DMS153 treated with DMSO at 0.1 percent for 48 hours (cell line): Measurements from ENCODE around the gene SYCE3.
"Not testable (repeated sequence)": the region's sequence is repeated elsewhere in the genome, so short reads cannot be mapped to it uniquely, and the experiment has no call there.

Experiments used
- DNase-seq: peaks from one replicate; lab custom pipeline; 2025; ENCODE audit not compliant: unreplicated experiment; lab: John Stamatoyannopoulos, UW

SYCE3 gene

GRCh38 chr22:50551160-50551752 lies 11.5 kb downstream of the SYCE3 start:
- no peak for DNase-seq

GRCh38 chr22:50550395-50550794 lies 12.3 kb downstream of the SYCE3 start:
- no peak for DNase-seq

GRCh38 chr22:50548921-50549790 lies 13.6 kb downstream of the SYCE3 start:
- no peak for DNase-seq

DNA sequence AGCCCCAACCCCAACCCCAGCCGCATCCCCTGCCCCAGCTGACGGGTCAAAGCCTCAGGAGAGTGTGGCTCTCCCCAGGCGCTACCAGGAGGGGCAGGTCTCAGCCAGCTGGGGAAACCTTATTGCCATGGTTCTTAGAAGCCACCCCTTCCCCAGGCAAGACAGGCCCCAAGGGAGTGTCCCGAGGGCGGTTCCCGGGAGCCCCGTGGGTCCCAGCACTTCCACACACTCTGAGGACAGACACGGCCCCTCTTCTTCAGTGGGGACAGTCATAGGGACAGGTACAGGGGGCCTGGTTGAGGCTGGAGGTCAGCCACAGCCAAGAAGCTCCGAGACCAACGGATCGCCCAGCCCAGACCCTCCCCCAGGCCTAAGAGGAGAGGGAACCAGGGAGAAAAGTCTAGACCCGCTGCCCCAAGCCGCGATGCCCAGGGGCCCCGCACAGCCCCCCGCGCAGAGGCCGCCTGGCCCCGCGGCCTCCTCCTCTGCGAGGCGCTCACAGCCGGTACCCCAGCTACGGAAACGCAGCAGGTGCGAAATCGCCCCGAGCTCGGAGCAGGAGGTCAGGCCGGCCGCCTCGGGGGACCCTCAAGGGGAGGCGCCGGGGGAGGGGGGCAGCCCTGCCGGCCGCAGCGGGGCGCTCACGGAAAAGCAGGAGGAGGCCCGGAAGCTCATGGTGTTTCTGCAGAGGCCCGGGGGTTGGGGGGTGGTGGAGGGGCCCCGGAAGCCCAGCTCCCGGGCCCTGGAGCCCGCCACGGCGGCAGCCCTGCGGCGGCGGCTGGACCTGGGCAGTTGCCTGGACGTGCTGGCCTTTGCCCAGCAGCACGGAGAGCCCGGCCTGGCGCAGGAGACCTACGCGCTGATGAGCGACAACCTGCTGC lies 14.4 kb downstream of the SYCE3 start:
- DNase-seq: no peak

DNA sequence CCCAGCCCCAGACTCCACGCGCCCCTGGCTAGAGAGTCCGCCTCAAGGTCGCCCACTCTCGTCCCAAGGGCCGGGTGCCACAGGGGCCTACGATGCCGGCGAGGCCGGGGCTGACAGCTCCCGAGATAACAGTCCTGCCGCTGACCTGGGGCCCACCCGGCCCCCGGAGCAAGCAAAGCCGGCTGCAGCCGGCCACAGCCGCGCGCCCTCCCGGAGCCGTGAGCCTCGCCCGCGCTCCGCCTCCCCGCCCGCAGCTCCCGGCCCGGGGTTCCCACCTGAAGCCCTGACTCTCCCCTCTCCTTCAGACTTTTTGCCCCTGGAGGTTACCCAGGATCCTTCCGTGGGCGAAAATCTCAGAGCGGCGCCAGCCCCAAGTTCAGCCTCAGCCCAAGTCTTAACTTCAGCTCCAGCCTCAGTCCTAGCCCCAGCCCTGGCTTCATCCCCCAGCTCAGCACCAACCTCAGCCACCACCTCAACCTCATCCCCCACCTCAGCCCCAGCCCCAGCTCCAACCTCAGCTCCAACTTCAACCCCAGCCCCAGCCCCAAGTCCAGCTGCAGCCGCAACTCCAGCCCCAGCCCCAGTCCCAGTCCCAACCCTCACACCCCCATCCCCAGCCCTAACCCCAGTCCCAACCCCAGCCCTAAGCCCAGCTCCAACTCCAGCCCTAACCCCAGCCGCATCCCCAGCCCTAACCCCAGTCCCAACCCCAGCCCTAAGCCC lies 15.3 kb downstream of the SYCE3 start:
- no peak for DNase-seq

GRCh38 chr22:50546326-50547262 lies 16.1 kb downstream of the SYCE3 start:
- DNase-seq: no peak

GRCh38 chr22:50545522-50546325 lies 17.0 kb downstream of the SYCE3 start, which contains the start of gene KLHDC7B:
TSS of gene KLHDC7B (plus strand) at chr22:50545899. CDS start at chr22:50546244, 345 bp downstream.
- DNase-seq: no peak

GRCh38 chr22:50544746-50545253 lies 17.9 kb downstream of the SYCE3 start:
- DNase-seq: no peak

DNA sequence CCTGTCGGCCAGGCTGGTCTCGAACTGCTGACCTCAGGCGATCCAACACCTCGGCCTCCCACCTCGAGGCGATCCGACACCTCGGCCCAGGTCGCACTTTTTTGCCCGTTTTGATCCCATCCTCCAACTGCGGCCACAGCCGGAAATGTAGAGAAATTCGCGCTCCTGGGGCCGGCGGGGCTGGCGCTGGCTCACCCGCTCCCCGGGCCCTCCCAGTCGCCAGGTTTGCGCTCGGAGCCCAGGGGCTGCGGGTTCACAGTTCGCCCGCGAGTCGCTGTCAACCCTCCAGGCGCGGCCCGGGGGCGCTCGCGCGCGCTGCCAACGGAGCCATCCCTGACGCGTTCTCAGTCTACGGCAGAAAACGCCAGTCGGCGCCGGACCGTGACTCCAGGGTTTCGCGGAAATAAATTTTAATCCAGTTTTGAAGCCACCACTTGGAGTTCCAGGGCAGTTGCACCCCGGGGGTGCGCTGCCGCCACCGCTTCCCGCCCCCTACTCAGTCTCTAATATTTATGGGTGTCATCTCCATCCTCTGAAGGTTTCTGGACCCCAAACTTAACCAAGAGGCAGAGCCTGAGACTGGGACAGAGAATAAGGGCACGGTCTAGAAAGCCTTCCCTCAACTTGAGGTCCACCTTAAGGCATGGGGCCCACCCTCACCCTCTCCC lies 18.5 kb downstream of the SYCE3 start:
- peak; percentile 43 for DNase-seq

- DNase-seq: no peak
Observed at GRCh38 chr22:50542416-50542927, 20.2 kb downstream of the SYCE3 start.

GRCh38 chr22:50541667-50542026 lies 21.1 kb downstream of the SYCE3 start:
- not testable (repeated sequence) for DNase-seq

DNA sequence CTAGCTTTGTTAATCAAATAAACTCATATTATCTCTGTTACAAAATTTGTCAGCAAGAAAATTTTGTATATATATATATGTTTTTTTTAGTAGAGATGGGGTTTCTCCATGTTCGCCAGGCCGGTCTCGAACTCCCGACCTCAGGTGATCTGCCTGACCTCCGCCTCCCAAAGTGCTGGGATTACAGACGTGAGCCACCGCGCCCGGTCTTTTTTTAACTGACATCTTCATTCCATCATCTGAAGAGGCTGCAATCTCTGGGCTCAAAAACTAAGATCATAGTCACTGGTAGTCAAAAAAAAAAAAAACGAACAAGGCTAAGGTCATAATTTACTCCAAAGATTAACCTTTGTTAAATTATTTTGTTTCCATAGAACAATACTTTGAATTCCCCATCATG lies 22.3 kb downstream of the SYCE3 start:
- no peak for DNase-seq

DNA sequence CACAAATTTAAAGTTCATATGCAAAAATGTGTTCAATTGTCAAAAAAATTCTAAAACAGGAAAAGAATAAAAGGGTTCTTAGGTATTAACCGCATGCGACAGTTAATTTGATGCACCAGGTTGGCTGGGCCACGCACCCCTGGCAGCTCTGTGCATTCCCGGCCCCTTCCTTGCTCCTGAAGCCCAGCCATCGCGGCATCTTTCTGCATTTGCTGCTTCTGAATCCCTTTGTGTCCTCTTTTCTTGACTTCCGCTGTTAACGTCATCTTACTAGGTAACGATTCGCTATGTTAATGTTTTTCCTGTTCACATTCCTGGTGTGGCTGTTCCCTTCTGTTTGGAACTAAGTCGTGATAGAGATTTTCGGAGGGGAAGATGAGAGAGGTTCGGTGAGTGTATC lies 25.0 kb downstream of the SYCE3 start:
- no peak for DNase-seq

DNA sequence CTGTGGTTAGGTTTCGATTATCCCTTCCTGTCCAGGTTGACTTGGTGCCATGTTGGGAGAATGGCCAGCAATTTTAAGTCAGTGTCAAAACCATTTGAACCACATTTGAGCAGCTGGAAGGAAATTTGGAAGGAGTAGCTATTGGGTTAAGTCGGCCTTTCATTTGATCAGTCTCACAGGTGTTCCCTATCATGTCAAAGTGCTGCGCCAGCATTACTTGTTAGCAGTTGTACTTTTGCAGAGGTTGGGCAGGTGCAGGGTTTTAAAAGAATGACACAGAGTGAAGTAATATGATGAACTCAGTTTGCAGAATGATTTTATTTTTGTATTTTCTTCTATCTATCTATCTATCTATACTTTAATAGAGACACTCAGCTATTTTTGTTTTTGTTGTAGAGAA lies 26.5 kb downstream of the SYCE3 start:
- no peak for DNase-seq

- DNase-seq: no peak
Observed at GRCh38 chr22:50535113-50535512, 27.6 kb downstream of the SYCE3 start.

DNA sequence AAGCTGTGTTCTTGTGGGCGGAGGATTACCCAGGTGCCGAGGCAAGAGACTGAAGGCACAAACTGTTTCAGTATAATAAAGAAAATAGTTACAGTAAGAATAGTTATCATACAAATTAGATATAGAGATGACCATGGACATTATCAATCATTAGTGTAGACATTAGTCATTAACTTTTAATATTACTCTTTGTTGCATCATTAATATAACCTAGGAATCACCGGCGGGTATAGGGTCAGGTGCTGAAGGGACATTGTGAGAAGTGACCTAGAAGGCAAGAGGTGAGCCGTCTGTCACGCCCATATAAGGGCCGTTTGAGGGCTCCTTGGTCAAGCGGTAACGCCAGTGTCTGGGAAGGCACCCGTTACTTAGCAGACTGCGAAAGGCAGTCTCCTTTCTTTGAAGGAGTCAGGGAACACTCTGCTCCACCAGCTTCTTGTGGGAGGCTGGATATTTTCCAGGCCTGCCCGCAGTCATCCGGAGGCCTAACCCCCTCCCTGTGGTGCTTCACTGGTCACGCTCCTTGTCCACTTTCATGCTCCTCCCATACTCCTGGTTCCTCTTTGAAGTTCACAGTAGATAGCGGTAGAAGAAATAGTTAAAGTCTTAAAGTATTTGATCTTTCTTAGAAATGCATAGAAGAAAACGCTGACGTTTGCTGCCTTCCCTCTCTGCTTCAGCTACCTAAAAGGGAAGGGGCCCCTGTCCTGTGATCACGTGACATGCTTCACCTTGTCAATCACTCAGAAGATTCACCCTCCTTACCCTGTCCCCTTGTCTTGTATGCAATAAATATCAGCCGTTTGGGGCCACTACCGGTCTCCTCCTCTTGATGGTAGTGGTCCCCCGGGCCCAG lies 28.6 kb downstream of the SYCE3 start:
- not testable (repeated sequence) for DNase-seq
